HEK293T (cell line): ENCODE data around the gene GRM5.

Source experiments
- BHLHE40 ChIP-seq: fragments of 450-650 bp; IDR thresholded peaks from 2 replicates; pipeline ENCODE4 v1.6.1; 2016; ENCODE audit warnings: mild to moderate bottlenecking, moderate library complexity, borderline replicate concordance
- FOXA1 ChIP-seq: fragments of 450-650 bp; IDR thresholded peaks from 2 replicates; pipeline ENCODE4 v1.6.1; 2016; ENCODE audit warnings: mild to moderate bottlenecking
- SUZ12 ChIP-seq: fragments of 450-650 bp; IDR thresholded peaks from 2 replicates; pipeline ENCODE4 v1.6.1; 2016; ENCODE audit warnings: mild to moderate bottlenecking

DNA sequence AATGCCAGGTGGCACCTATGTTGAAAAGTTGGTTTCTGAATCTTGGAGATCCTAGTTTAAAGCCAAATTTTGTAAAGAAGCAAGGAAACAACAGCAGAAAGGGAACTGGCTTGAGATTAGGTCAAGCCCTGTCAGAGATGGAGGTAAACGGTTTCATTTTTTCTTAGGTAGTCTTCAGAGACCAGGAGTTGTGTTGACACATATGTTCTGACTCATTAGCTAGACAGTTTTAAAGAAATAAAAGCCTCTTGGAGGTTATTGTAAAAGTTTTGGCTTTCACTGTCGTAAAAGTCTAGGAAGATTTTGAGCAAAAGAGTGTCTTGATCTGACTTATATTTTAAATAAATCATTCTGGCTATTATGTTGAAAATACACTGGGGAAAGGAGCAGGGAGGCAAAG, 576.8 kb downstream of the GRM5 start:
- TF ChIP-seq FOXA1 = no peak
- TF ChIP-seq SUZ12 = no peak
- TF ChIP-seq BHLHE40 = no peak
